ENCODE results near the gene PERM1. TPM values are rescaled to one million over a fixed set of nuclear protein-coding genes. Genes with fewer than 3 reads are reported as not detected.

Gene PERM1
- total and polyA plus RNA-seq, 9 of the 15 experiments (the other 6 are each of a cell fraction or from before 2014, with no cell fraction given): not detected

DNA sequence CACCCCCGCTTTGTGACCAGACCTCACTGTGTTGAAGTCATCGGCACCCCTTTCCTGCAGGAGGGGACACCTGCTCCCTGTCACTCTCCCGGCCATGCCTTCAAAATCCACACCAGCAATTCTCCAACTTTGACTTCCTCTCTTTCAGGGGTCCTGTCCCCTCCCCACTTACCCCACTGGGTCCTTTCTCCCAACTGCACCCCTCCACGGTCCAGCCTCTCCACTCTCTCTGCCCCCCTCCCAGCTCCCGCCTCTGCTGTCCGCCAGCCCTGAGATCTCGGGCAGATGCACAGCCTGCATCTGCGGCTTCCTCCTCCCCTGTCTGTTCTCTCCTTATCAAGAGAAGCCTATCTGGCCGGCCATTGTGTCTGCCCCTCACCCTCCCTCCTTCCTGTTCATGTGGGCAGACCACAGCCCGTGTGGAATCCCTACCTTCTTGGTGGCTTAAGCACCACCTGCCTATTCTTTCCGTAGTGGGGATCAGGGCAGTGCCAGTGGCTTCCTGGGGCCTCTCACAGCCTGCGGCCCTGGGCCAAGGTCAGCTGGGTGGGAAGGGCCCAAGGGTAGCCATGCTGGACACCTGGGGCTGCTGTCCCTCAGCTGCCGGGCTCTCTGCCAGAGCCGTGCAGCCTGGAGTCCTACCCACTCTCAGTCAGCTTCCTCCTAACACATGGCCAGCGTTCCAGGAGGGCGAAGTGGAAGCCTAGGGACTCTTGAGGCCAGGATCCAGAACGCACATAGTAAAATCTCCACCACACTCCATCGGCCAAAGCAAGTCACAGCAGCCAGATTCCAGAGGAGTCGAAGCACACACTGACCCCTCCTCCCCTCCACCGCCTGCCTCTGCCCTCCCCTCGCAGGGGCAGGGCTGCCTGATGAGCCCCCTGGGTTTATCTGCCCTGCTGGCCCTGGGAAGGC is 23.1 kb upstream of the PERM1 start (continued):
- TF ChIP-seq, protein P1, sequence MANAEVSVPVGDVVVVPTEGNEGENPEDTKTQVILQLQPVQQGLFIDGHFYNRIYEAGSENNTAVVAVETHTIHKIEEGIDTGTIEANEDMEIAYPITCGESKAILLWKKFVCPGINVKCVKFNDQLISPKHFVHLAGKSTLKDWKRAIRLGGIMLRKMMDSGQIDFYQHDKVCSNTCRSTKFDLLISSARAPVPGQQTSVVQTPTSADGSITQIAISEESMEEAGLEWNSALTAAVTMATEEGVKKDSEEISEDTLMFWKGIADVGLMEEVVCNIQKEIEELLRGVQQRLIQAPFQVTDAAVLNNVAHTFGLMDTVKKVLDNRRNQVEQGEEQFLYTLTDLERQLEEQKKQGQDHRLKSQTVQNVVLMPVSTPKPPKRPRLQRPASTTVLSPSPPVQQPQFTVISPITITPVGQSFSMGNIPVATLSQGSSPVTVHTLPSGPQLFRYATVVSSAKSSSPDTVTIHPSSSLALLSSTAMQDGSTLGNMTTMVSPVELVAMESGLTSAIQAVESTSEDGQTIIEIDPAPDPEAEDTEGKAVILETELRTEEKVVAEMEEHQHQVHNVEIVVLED (CRISPR knock-in tag; IDR thresholded peaks at IDR 0.05): 0 out of 2 replicates have a peak, but pooled peaks have one; percentile 15
- TF ChIP-seq ZZZ3 (IDR thresholded peaks at IDR 0.05): no peak
- TF ChIP-seq ETV5 (CRISPR knock-in tag; IDR thresholded peaks at IDR 0.05; ENCODE audit: low read depth): peak; percentile 88
- TF ChIP-seq, protein P2, sequence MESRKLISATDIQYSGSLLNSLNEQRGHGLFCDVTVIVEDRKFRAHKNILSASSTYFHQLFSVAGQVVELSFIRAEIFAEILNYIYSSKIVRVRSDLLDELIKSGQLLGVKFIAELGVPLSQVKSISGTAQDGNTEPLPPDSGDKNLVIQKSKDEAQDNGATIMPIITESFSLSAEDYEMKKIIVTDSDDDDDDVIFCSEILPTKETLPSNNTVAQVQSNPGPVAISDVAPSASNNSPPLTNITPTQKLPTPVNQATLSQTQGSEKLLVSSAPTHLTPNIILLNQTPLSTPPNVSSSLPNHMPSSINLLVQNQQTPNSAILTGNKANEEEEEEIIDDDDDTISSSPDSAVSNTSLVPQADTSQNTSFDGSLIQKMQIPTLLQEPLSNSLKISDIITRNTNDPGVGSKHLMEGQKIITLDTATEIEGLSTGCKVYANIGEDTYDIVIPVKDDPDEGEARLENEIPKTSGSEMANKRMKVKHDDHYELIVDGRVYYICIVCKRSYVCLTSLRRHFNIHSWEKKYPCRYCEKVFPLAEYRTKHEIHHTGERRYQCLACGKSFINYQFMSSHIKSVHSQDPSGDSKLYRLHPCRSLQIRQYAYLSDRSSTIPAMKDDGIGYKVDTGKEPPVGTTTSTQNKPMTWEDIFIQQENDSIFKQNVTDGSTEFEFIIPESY (CRISPR knock-in tag; IDR thresholded peaks at IDR 0.05): peak; percentile 60
- peak; percentile 49; the same call in 1 of the 2 replicates for TF ChIP-seq EP400 (IDR thresholded peaks at IDR 0.05)
- TF ChIP-seq, protein P3, sequence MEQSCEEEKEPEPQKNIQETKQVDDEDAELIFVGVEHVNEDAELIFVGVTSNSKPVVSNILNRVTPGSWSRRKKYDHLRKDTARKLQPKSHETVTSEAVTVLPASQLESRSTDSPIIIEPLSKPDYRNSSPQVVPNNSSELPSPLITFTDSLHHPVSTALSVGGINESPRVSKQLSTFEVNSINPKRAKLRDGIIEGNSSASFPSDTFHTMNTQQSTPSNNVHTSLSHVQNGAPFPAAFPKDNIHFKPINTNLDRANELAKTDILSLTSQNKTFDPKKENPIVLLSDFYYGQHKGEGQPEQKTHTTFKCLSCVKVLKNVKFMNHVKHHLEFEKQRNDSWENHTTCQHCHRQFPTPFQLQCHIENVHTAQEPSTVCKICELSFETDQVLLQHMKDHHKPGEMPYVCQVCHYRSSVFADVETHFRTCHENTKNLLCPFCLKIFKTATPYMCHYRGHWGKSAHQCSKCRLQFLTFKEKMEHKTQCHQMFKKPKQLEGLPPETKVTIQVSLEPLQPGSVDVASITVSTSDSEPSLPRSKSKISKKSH (CRISPR knock-in tag; IDR thresholded peaks at IDR 0.05): no peak
- no peak for TF ChIP-seq FOXK2 (conservative IDR thresholded peaks at IDR 0.05 in 1 of 2, IDR thresholded peaks at IDR 0.05 in 1 of 2; ENCODE audit: low read depth in 2 of 2)
- TF ChIP-seq, protein P4, sequence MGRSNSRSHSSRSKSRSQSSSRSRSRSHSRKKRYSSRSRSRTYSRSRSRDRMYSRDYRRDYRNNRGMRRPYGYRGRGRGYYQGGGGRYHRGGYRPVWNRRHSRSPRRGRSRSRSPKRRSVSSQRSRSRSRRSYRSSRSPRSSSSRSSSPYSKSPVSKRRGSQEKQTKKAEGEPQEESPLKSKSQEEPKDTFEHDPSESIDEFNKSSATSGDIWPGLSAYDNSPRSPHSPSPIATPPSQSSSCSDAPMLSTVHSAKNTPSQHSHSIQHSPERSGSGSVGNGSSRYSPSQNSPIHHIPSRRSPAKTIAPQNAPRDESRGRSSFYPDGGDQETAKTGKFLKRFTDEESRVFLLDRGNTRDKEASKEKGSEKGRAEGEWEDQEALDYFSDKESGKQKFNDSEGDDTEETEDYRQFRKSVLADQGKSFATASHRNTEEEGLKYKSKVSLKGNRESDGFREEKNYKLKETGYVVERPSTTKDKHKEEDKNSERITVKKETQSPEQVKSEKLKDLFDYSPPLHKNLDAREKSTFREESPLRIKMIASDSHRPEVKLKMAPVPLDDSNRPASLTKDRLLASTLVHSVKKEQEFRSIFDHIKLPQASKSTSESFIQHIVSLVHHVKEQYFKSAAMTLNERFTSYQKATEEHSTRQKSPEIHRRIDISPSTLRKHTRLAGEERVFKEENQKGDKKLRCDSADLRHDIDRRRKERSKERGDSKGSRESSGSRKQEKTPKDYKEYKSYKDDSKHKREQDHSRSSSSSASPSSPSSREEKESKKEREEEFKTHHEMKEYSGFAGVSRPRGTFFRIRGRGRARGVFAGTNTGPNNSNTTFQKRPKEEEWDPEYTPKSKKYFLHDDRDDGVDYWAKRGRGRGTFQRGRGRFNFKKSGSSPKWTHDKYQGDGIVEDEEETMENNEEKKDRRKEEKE (IDR thresholded peaks at IDR 0.05; ENCODE audit: borderline replicate concordance in 1 of 2, control insufficient read depth in 1 of 2, low read depth in 2 of 2, low read length in 1 of 2): no peak
- TF ChIP-seq FOXM1 (IDR thresholded peaks at IDR 0.05; ENCODE audit: low read depth): no peak
- TF ChIP-seq FOXM1 (CRISPR knock-in tag; IDR thresholded peaks at IDR 0.05; ENCODE audit: low read depth): 0 out of 2 replicates have a peak, but pooled peaks have one; percentile 58
- TF ChIP-seq, protein P5, sequence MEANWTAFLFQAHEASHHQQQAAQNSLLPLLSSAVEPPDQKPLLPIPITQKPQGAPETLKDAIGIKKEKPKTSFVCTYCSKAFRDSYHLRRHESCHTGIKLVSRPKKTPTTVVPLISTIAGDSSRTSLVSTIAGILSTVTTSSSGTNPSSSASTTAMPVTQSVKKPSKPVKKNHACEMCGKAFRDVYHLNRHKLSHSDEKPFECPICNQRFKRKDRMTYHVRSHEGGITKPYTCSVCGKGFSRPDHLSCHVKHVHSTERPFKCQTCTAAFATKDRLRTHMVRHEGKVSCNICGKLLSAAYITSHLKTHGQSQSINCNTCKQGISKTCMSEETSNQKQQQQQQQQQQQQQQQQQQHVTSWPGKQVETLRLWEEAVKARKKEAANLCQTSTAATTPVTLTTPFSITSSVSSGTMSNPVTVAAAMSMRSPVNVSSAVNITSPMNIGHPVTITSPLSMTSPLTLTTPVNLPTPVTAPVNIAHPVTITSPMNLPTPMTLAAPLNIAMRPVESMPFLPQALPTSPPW (CRISPR knock-in tag; IDR thresholded peaks at IDR 0.05): peak; percentile 91
- no peak; the same call in 1 of the 2 replicates for TF ChIP-seq EHMT2 (IDR thresholded peaks at IDR 0.05)
- TF ChIP-seq NCOR1 (IDR thresholded peaks at IDR 0.05): peak; percentile 76
- TF ChIP-seq NFIC (IDR thresholded peaks at IDR 0.05): peak; percentile 82

All from K562 (cell line).